H9 (cell line): ENCODE measurements around the gene SLC24A3. TPM values are rescaled to one million over a fixed set of nuclear protein-coding genes. Genes with fewer than 3 reads are reported as not detected.

Source experiments
- DNase-seq: peaks from one replicate; pipeline ENCODE4 v3.0.0-alpha.2; 2017
- H2AFZ ChIP-seq: one replicate; pipeline ENCODE4 v1.6.1; 2013; ENCODE audit warnings: mild to moderate bottlenecking, low read length, control low read depth, moderate library complexity
- H2AK5ac ChIP-seq: 2 replicates; pipeline ENCODE4 v1.6.1; 2013; ENCODE audit warnings: low read length, control low read depth, mixed read lengths; ENCODE audit not compliant: insufficient read length
- H2BK120ac ChIP-seq: one replicate; pipeline ENCODE4 v1.6.1; 2013; ENCODE audit warnings: low read depth, mild to moderate bottlenecking, low read length, control low read depth, inconsistent platforms; ENCODE audit not compliant: poor library complexity, severe bottlenecking
- H2BK12ac ChIP-seq: 2 replicates; pipeline ENCODE4 v1.6.1; 2013; ENCODE audit warnings: low read length, control low read depth, mixed read lengths, low read depth; ENCODE audit not compliant: insufficient read length
- H2BK15ac ChIP-seq: 2 replicates; pipeline ENCODE4 v1.6.1; 2013; ENCODE audit warnings: low read depth, low read length, control low read depth
- H2BK20ac ChIP-seq: one replicate; pipeline ENCODE4 v1.6.1; 2013; ENCODE audit warnings: low read depth, mild to moderate bottlenecking, low read length, control low read depth, inconsistent platforms; ENCODE audit not compliant: poor library complexity, severe bottlenecking
- H2BK5ac ChIP-seq: 2 replicates; pipeline ENCODE4 v1.6.1; 2013; ENCODE audit warnings: low read length, control low read depth, mixed read lengths; ENCODE audit not compliant: insufficient read length
- H3K14ac ChIP-seq: 2 replicates; pipeline ENCODE4 v1.6.1; 2013; ENCODE audit warnings: low read length, control low read depth; ENCODE audit not compliant: insufficient read depth
- H3K18ac ChIP-seq: 2 replicates; pipeline ENCODE4 v1.6.1; 2013; ENCODE audit warnings: low read depth, mild to moderate bottlenecking, mixed read lengths, low read length, control low read depth; ENCODE audit not compliant: insufficient read length
- H3K23ac ChIP-seq: 2 replicates; pipeline ENCODE4 v1.6.1; 2013; ENCODE audit warnings: low read length, control low read depth, mixed read lengths, low read depth; ENCODE audit not compliant: insufficient read length
- H3K23me2 ChIP-seq: 2 replicates; pipeline ENCODE4 v1.6.1; 2013; ENCODE audit warnings: low read depth, mild to moderate bottlenecking, mixed read lengths, low read length, control low read depth; ENCODE audit not compliant: insufficient read length, poor library complexity, severe bottlenecking
- H3K27ac ChIP-seq: 2 replicates; pipeline ENCODE4 v1.5.1; 2013; ENCODE audit warnings: low read length, control low read depth, mixed read lengths, low read depth; ENCODE audit not compliant: insufficient read length
- H3K27me3 ChIP-seq: 2 replicates; pipeline ENCODE4 v1.6.1; 2013; ENCODE audit warnings: low read length, control low read depth, inconsistent platforms; ENCODE audit not compliant: insufficient read depth
- H3K4ac ChIP-seq: 2 replicates; pipeline ENCODE4 v1.6.1; 2013; ENCODE audit warnings: low read depth, mild to moderate bottlenecking, control low read depth, inconsistent platforms, low read length, moderate library complexity
- H3K4me1 ChIP-seq: 2 replicates; pipeline ENCODE4 v1.6.1; 2013; ENCODE audit warnings: low read length, control low read depth, inconsistent platforms; ENCODE audit not compliant: insufficient read depth
- H3K4me2 ChIP-seq: 2 replicates; pipeline ENCODE4 v1.6.1; 2013; ENCODE audit warnings: low read length, control low read depth, mixed read lengths; ENCODE audit not compliant: insufficient read length, insufficient read depth
- H3K56ac ChIP-seq: 2 replicates; pipeline ENCODE4 v1.6.1; 2013; ENCODE audit warnings: low read depth, mild to moderate bottlenecking, mixed read lengths, low read length, control low read depth; ENCODE audit not compliant: insufficient read length
- H3K79me1 ChIP-seq: 2 replicates; pipeline ENCODE4 v1.6.1; 2013; ENCODE audit warnings: low read depth, mild to moderate bottlenecking, moderate library complexity, low read length, control low read depth, inconsistent platforms; ENCODE audit not compliant: insufficient read depth, poor library complexity, severe bottlenecking
- H3K79me2 ChIP-seq: 2 replicates; pipeline ENCODE4 v1.6.1; 2013; ENCODE audit warnings: low read length, control low read depth, inconsistent platforms; ENCODE audit not compliant: insufficient read depth
- H3K9ac ChIP-seq: 2 replicates; pipeline ENCODE4 v1.6.1; 2013; ENCODE audit warnings: low read length, control low read depth, mixed read lengths; ENCODE audit not compliant: insufficient read length; ENCODE audit errors: extremely low read depth
- H3K9me3 ChIP-seq: one replicate; pipeline ENCODE4 v1.6.1; 2013; ENCODE audit warnings: low read depth, low read length, inconsistent platforms; ENCODE audit not compliant: control insufficient read depth
- H3T11ph ChIP-seq: one replicate; pipeline ENCODE4 v1.6.1; 2013; ENCODE audit warnings: mild to moderate bottlenecking, low read length, control low read depth, inconsistent platforms
- H4K20me1 ChIP-seq: one replicate; pipeline ENCODE4 v1.6.1; 2013; ENCODE audit not compliant: control insufficient read depth, insufficient read length, insufficient read depth
- H4K5ac ChIP-seq: 2 replicates; pipeline ENCODE4 v1.6.1; 2013; ENCODE audit warnings: low read depth, mild to moderate bottlenecking, mixed read lengths, low read length, control low read depth; ENCODE audit not compliant: insufficient read length
- H4K8ac ChIP-seq: replicated peaks from 2 replicates; pipeline ENCODE4 v1.6.1; 2013; ENCODE audit warnings: low read length, control low read depth, mixed read lengths, low read depth; ENCODE audit not compliant: insufficient read length
- H4K91ac ChIP-seq: 2 replicates; pipeline ENCODE4 v1.6.1; 2013; ENCODE audit warnings: low read depth, mild to moderate bottlenecking, moderate library complexity, mixed read lengths, low read length, control low read depth; ENCODE audit not compliant: insufficient read length
- H3K27ac Mint-ChIP-seq, 3 experiments: 2 replicates in 2 of 3; 3 replicates in 1 of 3; pipeline ENCODE4 v1.8.0; 2020 to 2021; ENCODE audit warnings: mixed read lengths in 3 of 3, mild to moderate bottlenecking in 1 of 3, moderate library complexity in 1 of 3
- H3K27me3 Mint-ChIP-seq: 2 replicates; pipeline ENCODE4 v1.8.0; 2021; ENCODE audit warnings: low read depth, mild to moderate bottlenecking, moderate library complexity, mixed read lengths
- H3K36me3 Mint-ChIP-seq, 3 experiments: 2 replicates in 2 of 3; 3 replicates in 1 of 3; pipeline ENCODE4 v1.8.0; 2020 to 2021; ENCODE audit warnings: low read depth in 3 of 3, mixed read lengths in 3 of 3; ENCODE audit not compliant: insufficient read depth in 1 of 3
- H3K4me1 Mint-ChIP-seq, 2 experiments: 2 replicates each; pipeline ENCODE4 v1.8.0; 2020; ENCODE audit warnings: mixed read lengths in 2 of 2
- H3K4me3 Mint-ChIP-seq, 2 experiments: 2 replicates in 1 of 2; 3 replicates in 1 of 2; pipeline ENCODE4 v1.8.0; 2020 to 2021; ENCODE audit warnings: mild to moderate bottlenecking in 2 of 2, mixed read lengths in 2 of 2, moderate library complexity in 1 of 2
- H3K9me3 Mint-ChIP-seq, 2 experiments: 2 replicates in 1 of 2; 3 replicates in 1 of 2; pipeline ENCODE4 v1.8.0; 2020; ENCODE audit warnings: mild to moderate bottlenecking in 2 of 2, mixed read lengths in 2 of 2, moderate library complexity in 1 of 2
- WGBS: extraction: QIAGEN DNeasy Blood & Tissue Kit; methylation state at CpG from one replicate; pipeline ENCODE4 v1.1.7; 2013; ENCODE audit warnings: missing lambda C conversion rate, low lambda C conversion rate, mixed read lengths; ENCODE audit not compliant: insufficient read length; ENCODE audit errors: extremely low coverage; 5-methylcytosine and 5-hydroxymethylcytosine counted together
- long read RNA-seq: library from polyadenylated mRNA; unstranded; transcript quantifications from one replicate; pipeline ENCODE4 v2.0.0, GENCODE V29; 2020
- total RNA-seq: library from RNA; stranded (reverse); gene quantifications from 2 replicates; pipeline ENCODE4 v1.2.1, GENCODE V29; 2021
- TF ChIP-seq, protein P1 (sequence below): fragments of 200-600 bp; sonication (generic); conservative IDR thresholded peaks from 3 replicates; pipeline ENCODE4 v1.8.0; 2021; ENCODE audit warnings: antibody characterized with exemption, mild to moderate bottlenecking

Gene SLC24A3
- total RNA-seq = 0.83 and 1.1 TPM in 2 replicates
- long read RNA-seq = 0 reads

DNA sequence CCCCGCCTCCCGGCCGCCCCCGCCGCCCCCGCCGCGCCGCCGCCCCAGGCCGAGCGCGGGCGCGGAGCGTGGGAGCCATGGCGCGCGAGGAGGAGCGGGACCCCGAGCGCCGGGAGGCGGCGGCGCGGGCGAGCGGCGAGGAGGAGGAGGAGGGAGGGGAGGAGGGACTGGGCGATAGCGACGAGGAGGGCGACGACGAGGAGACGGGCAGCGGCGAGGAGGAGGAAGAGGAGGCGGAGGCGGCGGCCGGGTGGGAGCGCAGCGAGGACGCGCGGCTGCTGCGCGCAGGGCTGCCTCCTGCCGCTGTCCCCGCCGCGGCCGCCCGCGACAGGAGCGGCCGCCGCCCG is at the start of gene SLC24A3:
Gene SLC24A3 (plus strand): TSS at position 174 of the 347 bp plus-strand sequence.
- peak; percentile 50 for DNase-seq
- Mint-ChIP-seq H3K36me3 (no peaks in the 10 kb centered on the region; a peak in 1 of 7 replicates), H3K4me3 (peak within 1 kb of the TSS; percentile 55 to 79), H3K4me1 (peaks cover 34 to 39% of the 10 kb centered on the region in 2 experiments), H3K27me3 (peaks cover 64% of the 10 kb centered on the region), H3K27ac (no peak within 1 kb of the TSS; a peak in 1 of 7 replicates), H3K9me3 (0 out of 5 replicates have a peak, but pooled peaks cover 0 to 3% of the 10 kb centered on the region in 2 experiments)
- Histone ChIP-seq H3K4me1 (peaks cover 14% of the 10 kb centered on the region), H3K79me1 (no peaks in the 10 kb centered on the region), H2AFZ (no peak within 1 kb of the TSS), H2BK120ac (no peak within 1 kb of the TSS), H3K18ac (no peak within 1 kb of the TSS), H2BK20ac (no peak within 1 kb of the TSS), H4K20me1 (no peaks in the 10 kb centered on the region), H2AK5ac (no peak within 1 kb of the TSS), H3K4me2 (peak within 1 kb of the TSS; percentile 74), H4K91ac (no peak within 1 kb of the TSS), H3K9me3 (no peaks in the 10 kb centered on the region), H2BK12ac (no peak within 1 kb of the TSS), H3K79me2 (no peaks in the 10 kb centered on the region), H2BK5ac (no peak within 1 kb of the TSS), H4K5ac (no peak within 1 kb of the TSS), H2BK15ac (no peak within 1 kb of the TSS), H3K14ac (peak within 1 kb of the TSS; percentile 24; the same call in 1 of the 2 replicates), H3K23ac (no peak within 1 kb of the TSS), H4K8ac (no peak within 1 kb of the TSS), H3K27me3 (peaks cover 10% of the 10 kb centered on the region; the same call in 1 of the 2 replicates), H3T11ph (no peak within 1 kb of the TSS), H3K27ac (no peak within 1 kb of the TSS), H3K4ac (no peak within 1 kb of the TSS), H3K56ac (no peak within 1 kb of the TSS), H3K23me2 (peaks cover 13% of the 10 kb centered on the region), H3K9ac (no peak within 1 kb of the TSS)
- TF ChIP-seq, protein P1, sequence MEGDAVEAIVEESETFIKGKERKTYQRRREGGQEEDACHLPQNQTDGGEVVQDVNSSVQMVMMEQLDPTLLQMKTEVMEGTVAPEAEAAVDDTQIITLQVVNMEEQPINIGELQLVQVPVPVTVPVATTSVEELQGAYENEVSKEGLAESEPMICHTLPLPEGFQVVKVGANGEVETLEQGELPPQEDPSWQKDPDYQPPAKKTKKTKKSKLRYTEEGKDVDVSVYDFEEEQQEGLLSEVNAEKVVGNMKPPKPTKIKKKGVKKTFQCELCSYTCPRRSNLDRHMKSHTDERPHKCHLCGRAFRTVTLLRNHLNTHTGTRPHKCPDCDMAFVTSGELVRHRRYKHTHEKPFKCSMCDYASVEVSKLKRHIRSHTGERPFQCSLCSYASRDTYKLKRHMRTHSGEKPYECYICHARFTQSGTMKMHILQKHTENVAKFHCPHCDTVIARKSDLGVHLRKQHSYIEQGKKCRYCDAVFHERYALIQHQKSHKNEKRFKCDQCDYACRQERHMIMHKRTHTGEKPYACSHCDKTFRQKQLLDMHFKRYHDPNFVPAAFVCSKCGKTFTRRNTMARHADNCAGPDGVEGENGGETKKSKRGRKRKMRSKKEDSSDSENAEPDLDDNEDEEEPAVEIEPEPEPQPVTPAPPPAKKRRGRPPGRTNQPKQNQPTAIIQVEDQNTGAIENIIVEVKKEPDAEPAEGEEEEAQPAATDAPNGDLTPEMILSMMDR = no peak
- no CpG with 5 or more reads among the region's 61 CpGs for whole genome bisulfite sequencing
